H1 (cell line): ENCODE data around the gene MYOC. TPM values are rescaled to one million over a fixed set of nuclear protein-coding genes. Genes with fewer than 3 reads are reported as not detected.

Source experiments
- CTCF ChIA-PET: fragments of 300-600 bp; sonication (Branson Sonifier 250); formaldehyde crosslinking; loops from one replicate; lab custom pipeline; 2021; ENCODE audit not compliant: partially characterized antibody; lab: Charles Lee
- POLR2A ChIA-PET: fragments of 300-600 bp; sonication (Branson Sonifier 250); formaldehyde crosslinking; loops from one replicate; lab custom pipeline; 2021; ENCODE audit warnings: inconsistent platforms; ENCODE audit not compliant: partially characterized antibody; lab: Charles Lee
- DNase-seq, 2 experiments: peaks; one replicate each; pipeline versions ENCODE4 v3.0.0 to v3.0.0-alpha.2; 2010 to 2022; ENCODE audit warnings: low spot score in 2 of 2, low read depth in 1 of 2, mixed read lengths in 1 of 2
- FAIRE-seq: peaks from 2 replicates; lab custom pipeline; 2011; peaks lifted over from hg19 to GRCh38; lab: Jason Lieb, UNC
- H2AFZ ChIP-seq: 2 replicates; pipeline ENCODE4 v1.8.1; 2012; ENCODE audit warnings: low read length, inconsistent platforms
- H2AK5ac ChIP-seq: 2 replicates; pipeline ENCODE4 v1.6.1; 2013; ENCODE audit warnings: low read depth, low read length
- H2BK120ac ChIP-seq: replicated peaks from 2 replicates; pipeline ENCODE3; 2013; ENCODE audit warnings: low read depth, low read length, inconsistent platforms
- H2BK12ac ChIP-seq: 2 replicates; pipeline ENCODE4 v1.6.1; 2013; ENCODE audit warnings: low read depth, low read length
- H2BK15ac ChIP-seq: 2 replicates; pipeline ENCODE4 v1.6.1; 2013; ENCODE audit warnings: low read length
- H2BK20ac ChIP-seq: 2 replicates; pipeline ENCODE4 v1.6.1; 2013; ENCODE audit warnings: low read length
- H2BK5ac ChIP-seq: 2 replicates; pipeline ENCODE4 v1.6.1; 2013; ENCODE audit warnings: low read depth, low read length
- H3K14ac ChIP-seq: 2 replicates; pipeline ENCODE4 v1.6.1; 2013; ENCODE audit warnings: inconsistent platforms; ENCODE audit not compliant: insufficient read length
- H3K18ac ChIP-seq: 2 replicates; pipeline ENCODE4 v1.6.1; 2013; ENCODE audit warnings: low read length; ENCODE audit errors: extremely low read depth
- H3K23ac ChIP-seq: 2 replicates; pipeline ENCODE4 v1.6.1; 2013; ENCODE audit warnings: inconsistent platforms; ENCODE audit not compliant: insufficient read length
- H3K23me2 ChIP-seq: 2 replicates; pipeline ENCODE4 v1.6.1; 2013; ENCODE audit warnings: low read depth, low read length
- H3K27ac ChIP-seq: 2 replicates; pipeline ENCODE4 v1.6.1; 2011; ENCODE audit warnings: low read depth, low read length, inconsistent platforms
- H3K27me3 ChIP-seq, 4 experiments: replicated peaks in 1 of 4; 1 replicate in 1 of 4; 2 replicates in 3 of 4; pipeline versions ENCODE4 v1.6.1 to v1.8.1; 2011 to 2013; ENCODE audit warnings: low read length in 3 of 4, mild to moderate bottlenecking in 3 of 4, inconsistent platforms in 2 of 4, mixed read lengths in 2 of 4, moderate library complexity in 1 of 4; ENCODE audit not compliant: control insufficient read depth in 3 of 4, insufficient read depth in 3 of 4; ENCODE audit errors: extremely low read depth in 1 of 4
- H3K36me3 ChIP-seq, 4 experiments: 2 replicates each; pipeline versions ENCODE4 v1.6.1 to v1.8.1; 2011 to 2013; ENCODE audit warnings: mild to moderate bottlenecking in 4 of 4, low read length in 3 of 4, moderate library complexity in 2 of 4, control low read depth in 1 of 4, inconsistent platforms in 1 of 4; ENCODE audit not compliant: insufficient read depth in 4 of 4, control insufficient read depth in 2 of 4
- H3K4ac ChIP-seq: replicated peaks from 2 replicates; pipeline ENCODE3; 2013; ENCODE audit warnings: low read length, low read depth, mixed read lengths, inconsistent platforms; ENCODE audit not compliant: insufficient read length
- H3K4me1 ChIP-seq, 4 experiments: replicated peaks in 1 of 4; 1 replicate in 1 of 4; 2 replicates in 3 of 4; pipeline versions ENCODE4 v1.6.1 to v1.8.1; 2011 to 2013; ENCODE audit warnings: low read length in 3 of 4, inconsistent platforms in 2 of 4, mixed read lengths in 1 of 4; ENCODE audit not compliant: insufficient read depth in 4 of 4, control insufficient read depth in 3 of 4
- H3K4me2 ChIP-seq, 2 experiments: 2 replicates each; pipeline versions ENCODE4 v1.6.1 to v1.8.1; 2011 to 2013; ENCODE audit warnings: low read depth in 2 of 2, low read length in 2 of 2, control low read depth in 1 of 2, inconsistent platforms in 1 of 2, mild to moderate bottlenecking in 1 of 2; ENCODE audit not compliant: insufficient read depth in 1 of 2
- H3K4me3 ChIP-seq, 4 experiments: fragments of 200-600, 300-600 bp in 1 of 4; sonication (generic), shearing (Covaris generic), sonication (Bioruptor Twin) in 1 of 4; 2 replicates each; pipeline versions ENCODE4 v1.5.1 to v1.8.1; 2011 to 2016; ENCODE audit warnings: low read length in 4 of 4, low read depth in 3 of 4, control low read depth in 2 of 4, inconsistent platforms in 2 of 4, mild to moderate bottlenecking in 2 of 4, mixed read lengths in 1 of 4, moderate library complexity in 1 of 4; ENCODE audit not compliant: insufficient read depth in 2 of 4; ENCODE audit errors: extremely low read depth in 1 of 4
- H3K56ac ChIP-seq: replicated peaks from 2 replicates; pipeline ENCODE3; 2013; ENCODE audit warnings: low read depth, mild to moderate bottlenecking, mixed read lengths, low read length, inconsistent platforms; ENCODE audit not compliant: insufficient read length
- H3K79me1 ChIP-seq: 2 replicates; pipeline ENCODE4 v1.6.1; 2013; ENCODE audit warnings: low read depth, low read length, control low read depth
- H3K79me2 ChIP-seq, 2 experiments: 2 replicates each; pipeline versions ENCODE4 v1.6.1 to v1.8.1; 2012 to 2013; ENCODE audit warnings: low read length in 2 of 2, mild to moderate bottlenecking in 2 of 2, inconsistent platforms in 1 of 2; ENCODE audit not compliant: insufficient read depth in 2 of 2, control insufficient read depth in 1 of 2
- H3K9ac ChIP-seq, 4 experiments: replicated peaks in 1 of 4; 1 replicate in 1 of 4; 2 replicates in 3 of 4; pipeline versions ENCODE4 v1.6.1 to v1.8.1; 2011 to 2013; ENCODE audit warnings: low read depth in 3 of 4, low read length in 3 of 4, control low read depth in 2 of 4, mild to moderate bottlenecking in 2 of 4, moderate library complexity in 2 of 4, inconsistent platforms in 1 of 4; ENCODE audit errors: extremely low read depth in 1 of 4
- H3K9me3 ChIP-seq, 2 experiments: 2 replicates each; pipeline versions ENCODE4 v1.6.1 to v1.8.1; 2012 to 2013; ENCODE audit warnings: mild to moderate bottlenecking in 2 of 2, moderate library complexity in 2 of 2, control low read depth in 1 of 2, inconsistent platforms in 1 of 2, low read depth in 1 of 2, low read length in 1 of 2, mixed read lengths in 1 of 2; ENCODE audit not compliant: insufficient read depth in 2 of 2
- H4K20me1 ChIP-seq, 2 experiments: replicated peaks in 1 of 2; 2 replicates each; pipeline versions ENCODE3 to v1.8.1; 2011 to 2013; ENCODE audit warnings: inconsistent platforms in 2 of 2, low read length in 2 of 2, mild to moderate bottlenecking in 1 of 2; ENCODE audit not compliant: insufficient read depth in 2 of 2, control insufficient read depth in 1 of 2
- H4K5ac ChIP-seq: 2 replicates; pipeline ENCODE4 v1.6.1; 2013; ENCODE audit warnings: low read length, low read depth, mixed read lengths, inconsistent platforms; ENCODE audit not compliant: insufficient read length
- H4K8ac ChIP-seq: 2 replicates; pipeline ENCODE4 v1.8.0; 2013; ENCODE audit warnings: mild to moderate bottlenecking, moderate library complexity, low read length, inconsistent platforms; ENCODE audit not compliant: insufficient read depth; ENCODE audit errors: extremely low read depth
- H4K91ac ChIP-seq: replicated peaks from 2 replicates; pipeline ENCODE3; 2013; ENCODE audit warnings: low read length, mixed read lengths, inconsistent platforms; ENCODE audit not compliant: insufficient read length
- KDM1A ChIP-seq: fragments of 200-600, 300-600 bp; sonication (generic); IDR thresholded peaks from 2 replicates; pipeline ENCODE4 v1.7.1; 2016; ENCODE audit warnings: mild to moderate bottlenecking, low read length, borderline replicate concordance
- WGBS, 2 experiments: shearing (Covaris generic) in 1 of 2; methylation state at CpG; one replicate each; pipeline versions ENCODE4 v1.1.6 to v1.1.7; 2013 to 2015; ENCODE audit warnings: low lambda C conversion rate in 2 of 2, mixed read lengths in 2 of 2, inconsistent platforms in 1 of 2, low coverage in 1 of 2, missing lambda C conversion rate in 1 of 2; ENCODE audit not compliant: insufficient replicate concordance in 2 of 2, insufficient coverage in 1 of 2, insufficient read length in 1 of 2; ENCODE audit errors: extremely low coverage in 1 of 2, missing lambda C conversion rate in 1 of 2; 5-methylcytosine and 5-hydroxymethylcytosine counted together
- polyA plus RNA-seq, 7 experiments: library from polyadenylated mRNA; depleted of rRNA in 3 of 7; stranded (reverse) in 5 of 7; unstranded in 2 of 7; fragments of >200 nt in 5 of 7; fragments of 200-250 nt in 2 of 7; gene quantifications; 1 replicate in 5 of 7; 2 replicates in 1 of 7; 4 replicates in 1 of 7; pipeline versions ENCODE4 v1.2.1 to v1.2.3, GENCODE V29; 2011 to 2013; ENCODE audit warnings: missing spikeins in 2 of 7, mixed read lengths in 2 of 7
- total RNA-seq: library from RNA; stranded (reverse); fragmentation: NEBNext Ultra II Directional; extraction: Animal tissue kit (Norgen Biotek cat#: 25700); gene quantifications from 2 replicates; pipeline ENCODE4 v1.2.1, GENCODE V29; 2021

Gene MYOC
- total and polyA plus RNA-seq, 2 of the 8 experiments (the other 6 are each of a cell fraction or from before 2014, with no cell fraction given): not detected

GRCh38 chr1:171636141-171636540 lies 16.3 kb downstream of the MYOC start:
- no peak overlapping the region for H3K27ac ChIP-seq
- no peaks in the 10 kb centered on the region for H4K20me1 ChIP-seq
- no peak overlapping the region for H2AFZ ChIP-seq
- H4K5ac ChIP-seq: no peak overlapping the region
- no peak overlapping the region for H4K8ac ChIP-seq
- ChIA-PET CTCF (interaction anchor here (0.6 to 3.0 kb wide), 4 partner anchors 9 to 16 kb away, joined by 3 to 14 read pairs (median 3); no protein-coding TSS in a partner anchor), POLR2A (interaction anchor here (0.8 to 1.5 kb wide), 2 partner anchors 9 to 82 kb away, joined by 3 to 5 read pairs; no protein-coding TSS in a partner anchor)
- no peak overlapping the region for H3K18ac ChIP-seq
- H3K79me1 ChIP-seq: no peaks in the 10 kb centered on the region
- no peaks in the 10 kb centered on the region for H3K23me2 ChIP-seq
- no peak for DNase-seq
- H3K4me2 ChIP-seq: no peak overlapping the region
- no peaks in the 10 kb centered on the region for H3K79me2 ChIP-seq
- H3K27me3 ChIP-seq: no peaks in the 10 kb centered on the region
- no peak overlapping the region for H2BK12ac ChIP-seq
- H2BK20ac ChIP-seq: no peak overlapping the region
- no peak overlapping the region for H4K91ac ChIP-seq
- H2BK120ac ChIP-seq: no peak overlapping the region
- no peak overlapping the region for H2AK5ac ChIP-seq
- H3K9ac ChIP-seq: no peak overlapping the region
- no peak overlapping the region for H3K4ac ChIP-seq
- 91% methylated on average over 11 of the region's 11 CpGs; no CpG with 5 or more reads in 1 of the 2 experiments for WGBS, 2 experiments
- H3K56ac ChIP-seq: no peak overlapping the region
- H3K14ac ChIP-seq: no peak overlapping the region
- H3K23ac ChIP-seq: no peak overlapping the region
- no peak overlapping the region for H2BK5ac ChIP-seq
- H3K4me1 ChIP-seq: peaks cover 0 to 5% (median under 1%) of the 10 kb centered on the region in 4 experiments; a peak in 4 of 7 replicates
- no peak overlapping the region for H3K4me3 ChIP-seq
- H3K36me3 ChIP-seq: no peaks in the 10 kb centered on the region; a peak in 1 of 8 replicates
- FAIRE-seq: no peak
- no peak overlapping the region for H2BK15ac ChIP-seq
- no peaks in the 10 kb centered on the region for H3K9me3 ChIP-seq
- TF ChIP-seq KDM1A: no peak
